IMR-90 (cell line): ENCODE results near the gene DIPK1A. TPM values are rescaled to one million over a fixed set of nuclear protein-coding genes. Genes with fewer than 3 reads are reported as not detected.

Experiments
- ATAC-seq: fragments of 200-7000 bp; cut with Tn5 transposase; 2 replicates; pipeline ENCODE4 v1.9.1; 2020; ENCODE audit warnings: low read depth, mild to moderate bottlenecking, moderate library complexity
- BruUV-seq: library from RNA; stranded (reverse); fragments of 400-500 nt; replicated peaks from 2 replicates; lab custom pipeline; 2021; lab: Mats Ljungman, UMichigan
- CTCF ChIA-PET: fragments of 300-600 bp; formaldehyde crosslinking; extraction: SDS; loops from one replicate; lab custom pipeline; 2021; ENCODE audit warnings: antibody characterized with exemption; lab: Yijun Ruan, JAX
- POLR2A ChIA-PET: fragments of 300-600 bp; sonication (Branson Sonifier 250); formaldehyde crosslinking; loops from one replicate; lab custom pipeline; 2022; ENCODE audit warnings: antibody characterized with exemption; ENCODE audit not compliant: unreplicated experiment; lab: Charles Lee
- DNase-seq: peaks from one replicate; pipeline ENCODE4 v3.0.0; 2013
- H2AFZ ChIP-seq: replicated peaks from 2 replicates; pipeline ENCODE3; 2013; ENCODE audit warnings: low read length, mild to moderate bottlenecking; ENCODE audit not compliant: poor library complexity
- H2AK5ac ChIP-seq: 2 replicates; pipeline ENCODE4 v1.6.1; 2013; ENCODE audit warnings: low read depth, low read length, inconsistent platforms
- H2AK9ac ChIP-seq: replicated peaks from 2 replicates; pipeline ENCODE3; 2013; ENCODE audit warnings: mild to moderate bottlenecking, low read depth, low read length, moderate library complexity; ENCODE audit not compliant: poor library complexity
- H2BK120ac ChIP-seq: 2 replicates; pipeline ENCODE4 v1.6.1; 2013; ENCODE audit warnings: low read depth, low read length, inconsistent platforms
- H2BK15ac ChIP-seq: 3 replicates; pipeline ENCODE4 v1.6.1; 2013; ENCODE audit warnings: low read depth, low read length, inconsistent platforms
- H2BK20ac ChIP-seq: 2 replicates; pipeline ENCODE4 v1.6.1; 2013; ENCODE audit warnings: low read depth, mild to moderate bottlenecking, inconsistent platforms, low read length, moderate library complexity
- H2BK5ac ChIP-seq: 2 replicates; pipeline ENCODE4 v1.6.1; 2013; ENCODE audit warnings: mild to moderate bottlenecking, low read depth, low read length, inconsistent platforms; ENCODE audit not compliant: poor library complexity, severe bottlenecking
- H3K14ac ChIP-seq: replicated peaks from 2 replicates; pipeline ENCODE4 v1.6.1; 2013; ENCODE audit warnings: low read depth, low read length, inconsistent platforms
- H3K18ac ChIP-seq: 2 replicates; pipeline ENCODE4 v1.6.1; 2013; ENCODE audit warnings: low read depth, low read length, control low read depth
- H3K23ac ChIP-seq: 2 replicates; pipeline ENCODE4 v1.6.1; 2013; ENCODE audit warnings: low read depth, low read length, inconsistent platforms
- H3K27ac ChIP-seq: 2 replicates; pipeline ENCODE4 v1.5.1; 2013; ENCODE audit warnings: mild to moderate bottlenecking, control low read depth, low read length; ENCODE audit not compliant: insufficient read depth
- H3K27me3 ChIP-seq: 2 replicates; pipeline ENCODE4 v1.6.1; 2013; ENCODE audit warnings: low read length; ENCODE audit not compliant: control insufficient read depth, insufficient read depth
- H3K36me3 ChIP-seq: 2 replicates; pipeline ENCODE4 v1.6.1; 2013; ENCODE audit warnings: low read length, mixed read lengths; ENCODE audit not compliant: control insufficient read depth, insufficient read depth
- H3K4ac ChIP-seq: 2 replicates; pipeline ENCODE4 v1.6.1; 2013; ENCODE audit warnings: low read depth, low read length, inconsistent platforms
- H3K4me1 ChIP-seq: 2 replicates; pipeline ENCODE4 v1.6.1; 2013; ENCODE audit warnings: low read length, mixed read lengths; ENCODE audit not compliant: control insufficient read depth, insufficient read depth
- H3K4me2 ChIP-seq: 2 replicates; pipeline ENCODE4 v1.6.1; 2013; ENCODE audit warnings: low read depth, mild to moderate bottlenecking, control low read depth, low read length, moderate library complexity
- H3K4me3 ChIP-seq: 2 replicates; pipeline ENCODE4 v1.5.1; 2013; ENCODE audit warnings: low read depth, mild to moderate bottlenecking, control low read depth, low read length, moderate library complexity; ENCODE audit not compliant: insufficient read depth
- H3K56ac ChIP-seq: 2 replicates; pipeline ENCODE4 v1.6.1; 2013; ENCODE audit warnings: low read length, inconsistent platforms; ENCODE audit not compliant: insufficient read depth; ENCODE audit errors: extremely low read depth
- H3K79me1 ChIP-seq, 2 experiments: 2 replicates each; pipeline ENCODE4 v1.6.1; 2013; ENCODE audit warnings: low read length in 2 of 2, inconsistent platforms in 1 of 2, low read depth in 1 of 2
- H3K9ac ChIP-seq: 2 replicates; pipeline ENCODE4 v1.6.1; 2013; ENCODE audit warnings: low read depth, low read length, control low read depth
- H3K9me1 ChIP-seq: 2 replicates; pipeline ENCODE4 v1.6.1; 2013; ENCODE audit warnings: low read length, inconsistent platforms; ENCODE audit not compliant: insufficient read depth
- H3K9me3 ChIP-seq: 2 replicates; pipeline ENCODE4 v1.6.1; 2013; ENCODE audit warnings: low read length; ENCODE audit not compliant: control insufficient read depth, insufficient read depth
- H4K20me1 ChIP-seq: 2 replicates; pipeline ENCODE4 v1.6.1; 2013; ENCODE audit warnings: low read length, inconsistent platforms; ENCODE audit not compliant: insufficient read depth
- H4K5ac ChIP-seq: 2 replicates; pipeline ENCODE4 v1.6.1; 2013; ENCODE audit warnings: mild to moderate bottlenecking, low read depth, low read length, control low read depth
- H4K8ac ChIP-seq, 2 experiments: 2 replicates each; pipeline ENCODE4 v1.6.1; 2013; ENCODE audit warnings: low read depth in 2 of 2, low read length in 2 of 2, control low read depth in 1 of 2, inconsistent platforms in 1 of 2
- H4K91ac ChIP-seq: 2 replicates; pipeline ENCODE4 v1.6.1; 2013; ENCODE audit warnings: low read depth, low read length, inconsistent platforms; ENCODE audit not compliant: insufficient read depth
- RCOR1 ChIP-seq: IDR thresholded peaks from 2 replicates; pipeline ENCODE4 v1.6.1; 2012; ENCODE audit warnings: mild to moderate bottlenecking, low read length, improper control_type of control experiment; ENCODE audit not compliant: insufficient replicate concordance
- WGBS, 2 experiments: methylation state at CpG; one replicate each; pipeline versions ENCODE4 v1.1.5 to v1.1.7; 2013; ENCODE audit warnings: missing lambda C conversion rate in 2 of 2; ENCODE audit not compliant: insufficient read length in 1 of 2; ENCODE audit errors: extremely low coverage in 2 of 2; 5-methylcytosine and 5-hydroxymethylcytosine counted together
- dilution Hi-C: fragments of 300-500 bp; cut with HindIII; formaldehyde crosslinking; loops from one replicate; pipeline ENCODE4 v1.14.3; 2018; ENCODE audit warnings: low sequenced_read_pairs; ENCODE audit not compliant: unreplicated experiment
- in situ Hi-C: fragments of 300-500 bp; cut with MboI; formaldehyde crosslinking; loops from 3 replicates; pipeline ENCODE4 v1.14.3; 2019; ENCODE audit warnings: low sequenced_read_pairs, inconsistent platforms, mixed read lengths
- intact Hi-C: fragments of 100-400 bp; cut with micrococcal nuclease; formaldehyde crosslinking; loops from 2 replicates; pipeline ENCODE4 v1.10.0; 2022
- polyA plus RNA-seq, 3 experiments: library from polyadenylated mRNA; depleted of rRNA; stranded (reverse); fragments of >200 nt; gene quantifications; 2 replicates each; pipeline ENCODE4 v1.2.3, GENCODE V29; 2012; ENCODE audit warnings: low replicate concordance in 1 of 3
- total RNA-seq: library from RNA; depleted of rRNA; stranded (reverse); fragments of >200 nt; gene quantifications from 2 replicates; pipeline ENCODE4 v1.2.3, GENCODE V29; 2012
- TF ChIP-seq, protein P1 (sequence below): conservative IDR thresholded peaks from 2 replicates; pipeline ENCODE4 v1.5.1; 2012; ENCODE audit warnings: mild to moderate bottlenecking, low read depth, low read length, improper control_type of control experiment

Gene DIPK1A
- total and polyA plus RNA-seq, 2 of the 4 experiments (the other 2 are of a cell fraction) = 4.7 to 5.7 TPM

GRCh38 chr1:93007941-93008577 lies 46.8 kb upstream of the DIPK1A start:
- no peak overlapping the region for H3K56ac ChIP-seq
- H2BK5ac ChIP-seq = no peak overlapping the region
- H3K23ac ChIP-seq = no peak overlapping the region
- POLR2A ChIA-PET = no interaction called here
- H3K9me3 ChIP-seq = no peaks in the 10 kb centered on the region
- H2AK5ac ChIP-seq = no peak overlapping the region
- TF ChIP-seq RCOR1 = no peak
- TF ChIP-seq, protein P1, sequence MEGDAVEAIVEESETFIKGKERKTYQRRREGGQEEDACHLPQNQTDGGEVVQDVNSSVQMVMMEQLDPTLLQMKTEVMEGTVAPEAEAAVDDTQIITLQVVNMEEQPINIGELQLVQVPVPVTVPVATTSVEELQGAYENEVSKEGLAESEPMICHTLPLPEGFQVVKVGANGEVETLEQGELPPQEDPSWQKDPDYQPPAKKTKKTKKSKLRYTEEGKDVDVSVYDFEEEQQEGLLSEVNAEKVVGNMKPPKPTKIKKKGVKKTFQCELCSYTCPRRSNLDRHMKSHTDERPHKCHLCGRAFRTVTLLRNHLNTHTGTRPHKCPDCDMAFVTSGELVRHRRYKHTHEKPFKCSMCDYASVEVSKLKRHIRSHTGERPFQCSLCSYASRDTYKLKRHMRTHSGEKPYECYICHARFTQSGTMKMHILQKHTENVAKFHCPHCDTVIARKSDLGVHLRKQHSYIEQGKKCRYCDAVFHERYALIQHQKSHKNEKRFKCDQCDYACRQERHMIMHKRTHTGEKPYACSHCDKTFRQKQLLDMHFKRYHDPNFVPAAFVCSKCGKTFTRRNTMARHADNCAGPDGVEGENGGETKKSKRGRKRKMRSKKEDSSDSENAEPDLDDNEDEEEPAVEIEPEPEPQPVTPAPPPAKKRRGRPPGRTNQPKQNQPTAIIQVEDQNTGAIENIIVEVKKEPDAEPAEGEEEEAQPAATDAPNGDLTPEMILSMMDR = no peak
- BruUV-seq = no TSS peak
- no peaks in the 10 kb centered on the region for H4K20me1 ChIP-seq
- H3K4me2 ChIP-seq = no peak overlapping the region
- no peak overlapping the region for H4K5ac ChIP-seq
- no peak overlapping the region for H4K8ac ChIP-seq
- no peak overlapping the region for H3K27ac ChIP-seq
- H3K79me1 ChIP-seq = no peaks in the 10 kb centered on the region
- no peak overlapping the region for H3K9ac ChIP-seq
- no peak overlapping the region for H2BK15ac ChIP-seq
- no peaks in the 10 kb centered on the region for H3K4me1 ChIP-seq
- H3K14ac ChIP-seq = no peak overlapping the region
- no peak overlapping the region for H2AK9ac ChIP-seq
- DNase-seq (peak; percentile 36), ATAC-seq (no peak)
- intact Hi-C loops (no loop called here), dilution Hi-C loops (no loop called here), in situ Hi-C loops (loop anchor here (25.0 kb wide), 1 partner anchor 854 kb away; no protein-coding TSS in a partner anchor)
- no peaks in the 10 kb centered on the region for H3K9me1 ChIP-seq
- H3K4me3 ChIP-seq = no peak overlapping the region
- 67% methylated on average over 1 of the region's 6 CpGs; no CpG with 5 or more reads in 1 of the 2 experiments for WGBS, 2 experiments
- no peaks in the 10 kb centered on the region for H3K36me3 ChIP-seq
- H4K91ac ChIP-seq = no peak overlapping the region
- H3K27me3 ChIP-seq = peaks cover 13% of the 10 kb centered on the region
- H2BK20ac ChIP-seq = no peak overlapping the region
- no peak overlapping the region for H2BK120ac ChIP-seq
- no peak overlapping the region for H3K4ac ChIP-seq
- no peak overlapping the region for H2AFZ ChIP-seq
- H3K18ac ChIP-seq = no peak overlapping the region
- CTCF ChIA-PET = interaction anchor here (1.8 kb wide), 2 partner anchors 13 to 14 kb away, joined by 5 to 6 read pairs; no protein-coding TSS in a partner anchor
